Ovary (tissue), 9 donors: ENCODE results near the gene FLNB. TPM values are rescaled to one million over a fixed set of nuclear protein-coding genes. Genes with fewer than 3 reads are reported as not detected.

Experiments
- DNase-seq, 5 donors: peaks; one replicate each; pipeline ENCODE4 v3.0.0-alpha.2; 2019 to 2020
- H3K27ac ChIP-seq, 2 donors: fragments of 200-600 bp; one replicate each; pipeline versions ENCODE4 v1.5.1 to v1.8.0; 2019 to 2022
- H3K27me3 ChIP-seq: fragments of 200-600 bp; one replicate; pipeline ENCODE4 v1.8.0; 2022
- H3K36me3 ChIP-seq: fragments of 200-600 bp; sonication (generic); one replicate; pipeline ENCODE4 v1.5.1; 2019
- H3K4me1 ChIP-seq: one replicate; pipeline ENCODE4 v1.8.1; 2013; ENCODE audit warnings: mild to moderate bottlenecking, moderate library complexity; ENCODE audit not compliant: insufficient read depth
- H3K4me3 ChIP-seq: fragments of 200-600 bp; sonication (generic); one replicate; pipeline ENCODE4 v1.5.1; 2017
- H3K9me3 ChIP-seq, 2 donors: fragments of 200-600 bp in 1 of 2; sonication (generic) in 1 of 2; one replicate each; pipeline versions ENCODE4 v1.5.1 to v1.8.1; 2013 to 2019; ENCODE audit warnings: mild to moderate bottlenecking in 1 of 2, moderate library complexity in 1 of 2
- EP300 ChIP-seq: sonication (generic); formaldehyde crosslinking; IDR thresholded peaks from one replicate; pipeline ENCODE4 v1.6.1; 2017; ENCODE audit warnings: antibody characterized with exemption
- POLR2A ChIP-seq: fragments of 450-650 bp; IDR thresholded peaks from one replicate; pipeline ENCODE4 v1.6.1; 2017; ENCODE audit warnings: antibody characterized with exemption, mild to moderate bottlenecking, moderate library complexity
- WGBS, 3 donors: extraction: QIAGEN DNeasy Blood & Tissue Kit in 1 of 3; methylation state at CpG; one replicate each; pipeline versions ENCODE4 v1.1.5 to v1.1.7; 2013 to 2017; 5-methylcytosine and 5-hydroxymethylcytosine counted together
- intact Hi-C, 4 donors: fragments of 100-400 bp; cut with DNase I; formaldehyde crosslinking; loops; one replicate each; pipeline versions ENCODE4 v1.11.0 to v1.15.1; 2022 to 2023
- polyA plus RNA-seq, 2 donors: library from polyadenylated mRNA; stranded (reverse); fragments of 200-250 nt in 1 of 2; fragments of 350-450 nt in 1 of 2; fragmentation: Illumina TruSeq in 1 of 2; extraction: RNeasy Lipid Tissue Mini Kit (QIAGEN cat#74804) in 1 of 2; gene quantifications; one replicate each; pipeline ENCODE4 v1.2.3, GENCODE V29; 2013 to 2014
- total RNA-seq, 7 donors: library from RNA; depleted of rRNA in 2 of 7; stranded (reverse); fragments of >200 nt in 2 of 7; fragmentation: NEBNext Ultra II Directional in 3 of 7; extraction: Animal tissue kit (Norgen Biotek cat#: 25700) in 3 of 7; gene quantifications; one replicate each; pipeline versions ENCODE4 v1.1.0 to v1.2.4, GENCODE V29; 2016 to 2023
- TF ChIP-seq, protein P1 (sequence below), 3 donors: fragments of 450-650 bp in 2 of 3; fragments of 200-600 bp in 1 of 3; IDR thresholded peaks; one replicate each; pipeline versions ENCODE4 v1.5.1 to v1.8.0; 2016 to 2022; ENCODE audit warnings: antibody characterized with exemption in 3 of 3, mild to moderate bottlenecking in 1 of 3
- donor health status: DM: no; HTN: no; CAD: no; lungs with moderate emphysema.
- donor health status: DM: no; HTN: no; CAD: no.
- donor health status: Bipolar disorder and iron deficiency.
- donor health status: DM: yes; HTN: yes; CAD: no.
- donor health status: DM: no; HTN: no; CAD: no.
- donor health status: DM: yes; HTN: yes; CAD: no.

FLNB gene
- total and polyA plus RNA-seq, 9 donors = 51.9 to 190 (median 126) TPM

DNA sequence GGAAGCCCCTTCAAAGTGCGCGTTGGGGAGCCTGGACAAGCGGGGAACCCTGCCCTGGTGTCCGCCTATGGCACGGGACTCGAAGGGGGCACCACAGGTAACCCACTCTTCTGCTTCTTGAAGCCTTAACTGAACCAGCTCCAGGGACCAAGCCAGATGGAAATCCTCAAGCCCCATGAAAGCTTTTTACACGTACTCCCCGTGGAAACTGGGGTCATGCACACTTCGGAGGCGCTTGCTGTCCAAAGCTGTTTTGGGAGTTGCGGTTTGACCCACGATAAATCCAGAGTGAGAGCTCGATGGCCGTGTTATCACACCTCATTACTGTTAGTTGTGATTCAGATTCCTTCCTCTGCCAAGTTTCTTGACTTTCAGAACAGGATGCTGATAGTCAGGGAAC lies 155.0 kb downstream of the FLNB start:
- H3K36me3 ChIP-seq = no peaks in the 10 kb centered on the region
- peak overlapping the region in 1 of 2 donors; percentile 72 for H3K27ac ChIP-seq
- WGBS, 3 donors = 11 to 20% (median 15%) methylated on average over 14 of the region's 14 CpGs
- DNase-seq = peak; percentile 75 to 91 (median 80)
- no peaks in the 10 kb centered on the region for H3K9me3 ChIP-seq
- H3K4me3 ChIP-seq = no peak overlapping the region
- peaks cover 39% of the 10 kb centered on the region for H3K4me1 ChIP-seq
- intact Hi-C loops = no loop called here
- no peaks in the 10 kb centered on the region for H3K27me3 ChIP-seq
- TF ChIP-seq POLR2A (no peak), EP300 (no peak)
- TF ChIP-seq, protein P1, sequence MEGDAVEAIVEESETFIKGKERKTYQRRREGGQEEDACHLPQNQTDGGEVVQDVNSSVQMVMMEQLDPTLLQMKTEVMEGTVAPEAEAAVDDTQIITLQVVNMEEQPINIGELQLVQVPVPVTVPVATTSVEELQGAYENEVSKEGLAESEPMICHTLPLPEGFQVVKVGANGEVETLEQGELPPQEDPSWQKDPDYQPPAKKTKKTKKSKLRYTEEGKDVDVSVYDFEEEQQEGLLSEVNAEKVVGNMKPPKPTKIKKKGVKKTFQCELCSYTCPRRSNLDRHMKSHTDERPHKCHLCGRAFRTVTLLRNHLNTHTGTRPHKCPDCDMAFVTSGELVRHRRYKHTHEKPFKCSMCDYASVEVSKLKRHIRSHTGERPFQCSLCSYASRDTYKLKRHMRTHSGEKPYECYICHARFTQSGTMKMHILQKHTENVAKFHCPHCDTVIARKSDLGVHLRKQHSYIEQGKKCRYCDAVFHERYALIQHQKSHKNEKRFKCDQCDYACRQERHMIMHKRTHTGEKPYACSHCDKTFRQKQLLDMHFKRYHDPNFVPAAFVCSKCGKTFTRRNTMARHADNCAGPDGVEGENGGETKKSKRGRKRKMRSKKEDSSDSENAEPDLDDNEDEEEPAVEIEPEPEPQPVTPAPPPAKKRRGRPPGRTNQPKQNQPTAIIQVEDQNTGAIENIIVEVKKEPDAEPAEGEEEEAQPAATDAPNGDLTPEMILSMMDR (IDR thresholded peaks at IDR 0.05) = no peak

DNA sequence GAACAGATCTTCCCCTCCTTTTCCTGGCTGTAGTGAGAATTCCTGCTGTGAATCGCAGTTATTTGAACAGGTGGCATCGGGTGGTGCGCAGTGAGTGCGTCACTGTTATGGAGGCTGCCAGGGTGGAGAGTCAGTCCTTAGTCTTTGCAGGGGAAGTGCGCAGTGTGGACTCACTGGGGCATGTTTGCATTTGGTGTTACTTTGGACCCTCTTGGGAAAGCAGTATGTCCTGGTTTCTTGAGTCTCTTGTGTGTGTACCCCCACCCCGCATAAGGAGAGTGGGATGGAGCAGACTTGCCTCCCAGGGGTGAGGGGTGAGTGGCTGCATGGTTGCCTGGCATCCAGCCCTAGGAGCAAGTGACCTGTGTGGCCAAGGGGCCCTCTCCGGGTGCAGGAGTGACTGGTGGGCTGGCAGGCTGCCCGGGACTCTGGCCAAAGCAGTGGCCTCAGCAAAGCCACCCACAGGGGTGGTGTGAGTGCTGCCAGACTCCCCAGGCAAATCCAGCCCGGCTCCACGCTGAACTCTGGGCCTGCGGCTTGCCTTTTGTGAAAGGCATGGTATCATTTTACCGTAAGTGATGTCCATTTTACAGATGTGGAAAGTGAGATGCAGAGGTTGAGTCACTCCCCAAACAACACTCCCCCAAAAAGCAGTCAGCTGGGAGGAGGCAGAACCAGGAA lies 156.1 kb downstream of the FLNB start:
- TF ChIP-seq POLR2A = no peak
- TF ChIP-seq, protein P1 (IDR thresholded peaks at IDR 0.05) = no peak
- no peak for TF ChIP-seq EP300
- intact Hi-C loops = loop anchor here in 1 of 4 donors (2.0 kb wide), 1 partner anchor 156 kb away; the partner anchor contains the start of gene FLNB
- 21 to 41% (median 36%) methylated on average over 12 of the region's 12 CpGs for WGBS, 3 donors
- peak; percentile 57 to 81 (median 74) for DNase-seq
- H3K27ac ChIP-seq = peak overlapping the region in 1 of 2 donors; percentile 72
- no peaks in the 10 kb centered on the region for H3K9me3 ChIP-seq
- H3K4me1 ChIP-seq = peaks cover 39% of the 10 kb centered on the region
- no peaks in the 10 kb centered on the region for H3K27me3 ChIP-seq
- no peaks in the 10 kb centered on the region for H3K36me3 ChIP-seq
- no peak overlapping the region for H3K4me3 ChIP-seq

DNA sequence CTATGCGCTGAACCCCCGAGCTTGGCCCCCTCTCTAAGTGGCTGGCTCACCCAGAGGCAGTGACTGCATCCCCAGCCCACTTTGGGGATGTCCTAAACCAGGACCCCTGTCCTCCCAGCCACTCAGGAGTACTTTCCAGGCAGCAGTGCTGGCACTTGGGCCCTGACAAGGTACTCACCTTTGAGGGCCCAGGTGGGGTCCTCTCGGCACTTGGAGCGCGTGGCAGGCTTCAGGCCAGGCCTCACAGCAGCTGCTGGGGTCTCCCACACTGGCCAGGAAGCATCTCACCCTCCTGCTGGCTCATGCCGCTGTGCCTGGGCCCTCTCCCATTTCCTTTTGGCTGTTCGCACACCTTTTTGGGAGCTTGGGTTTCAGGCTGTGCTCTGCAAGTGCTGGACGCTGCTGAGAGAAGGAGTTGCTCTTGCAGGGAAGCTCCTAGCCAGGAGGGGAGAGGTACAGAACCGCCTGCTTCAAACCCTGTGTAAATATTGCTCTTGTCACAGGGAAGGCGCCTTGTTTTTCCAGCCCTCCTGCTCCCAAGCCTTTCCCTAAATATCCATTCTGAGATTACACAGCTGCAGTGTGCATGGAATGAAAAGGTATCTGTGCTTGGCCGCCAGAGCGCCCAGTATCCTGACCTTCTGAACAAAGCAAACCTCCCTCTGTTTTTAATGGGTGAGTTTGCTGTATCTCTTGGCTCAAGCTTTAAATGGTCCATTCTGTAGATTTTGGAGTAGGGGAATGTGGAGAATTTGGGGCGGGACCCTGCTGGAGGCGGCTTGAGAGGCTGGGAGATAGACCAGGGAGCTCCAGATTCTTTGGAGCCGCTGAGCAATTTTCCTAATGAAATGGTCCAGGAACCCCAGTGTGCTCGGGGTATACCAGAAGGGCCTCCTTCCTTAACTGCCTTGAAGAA lies 156.9 kb downstream of the FLNB start:
- H3K27ac ChIP-seq = peak overlapping the region in 1 of 2 donors; percentile 72
- TF ChIP-seq POLR2A (no peak), EP300 (no peak)
- TF ChIP-seq, protein P1 (IDR thresholded peaks at IDR 0.05) = no peak
- WGBS, 3 donors = 16 to 26% (median 19%) methylated on average over 16 of the region's 16 CpGs
- peak; percentile 52 to 79 (median 60) for DNase-seq
- H3K36me3 ChIP-seq = no peaks in the 10 kb centered on the region
- no peaks in the 10 kb centered on the region for H3K9me3 ChIP-seq
- intact Hi-C loops = loop anchor here in 2 of 4 donors (2.0 to 5.0 kb wide), 2 partner anchors 156 to 158 kb away; partner anchors contain the start of gene FLNB (in 2 of the 2)
- no peaks in the 10 kb centered on the region for H3K27me3 ChIP-seq
- H3K4me1 ChIP-seq = peaks cover 37% of the 10 kb centered on the region
- no peak overlapping the region for H3K4me3 ChIP-seq

DNA sequence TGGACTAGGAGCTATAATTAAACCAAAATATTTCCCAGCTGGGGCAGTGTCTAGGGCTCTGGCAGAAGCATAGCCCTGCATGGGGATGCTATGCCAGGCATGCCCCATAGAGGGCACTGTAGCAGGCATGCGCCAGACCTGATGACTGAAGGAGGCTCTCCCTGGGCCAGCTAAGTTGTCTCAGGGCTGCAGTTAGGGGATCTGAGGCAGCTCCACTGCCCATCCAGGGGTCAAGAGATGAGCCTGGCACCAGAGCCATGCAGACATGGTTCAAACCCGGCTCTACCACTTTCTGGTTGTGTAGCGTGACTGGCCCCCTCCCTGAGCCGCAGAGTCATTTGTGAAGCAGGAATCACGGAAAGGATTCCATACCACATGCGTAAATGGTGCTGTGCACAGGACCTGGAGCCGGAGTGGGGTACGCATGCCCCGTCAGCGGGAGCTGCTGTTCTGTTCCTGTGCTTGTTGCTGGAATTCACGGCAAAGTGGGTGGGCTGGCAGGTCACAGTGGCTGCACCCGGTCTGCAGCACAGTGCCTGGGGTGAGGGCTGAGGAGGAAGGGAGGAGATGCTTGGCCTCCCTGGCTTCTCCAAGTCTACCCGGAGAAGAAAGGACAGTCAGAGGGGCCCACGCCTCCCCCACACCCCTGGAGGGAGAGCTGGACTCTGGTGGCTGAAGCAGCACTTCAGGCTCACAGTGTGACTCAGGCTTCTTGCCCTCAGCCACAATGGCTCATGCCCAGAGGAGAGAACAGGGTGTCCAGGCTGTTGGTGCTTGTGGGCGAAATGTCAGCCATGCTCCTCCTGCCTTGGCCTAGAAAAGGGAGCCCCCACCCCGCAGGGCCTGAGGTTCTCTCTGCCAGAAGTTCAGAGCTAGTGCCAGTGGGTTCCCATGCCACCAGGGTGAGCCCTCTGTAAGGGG lies 159.5 kb downstream of the FLNB start:
- peaks cover 32% of the 10 kb centered on the region for H3K4me1 ChIP-seq
- H3K36me3 ChIP-seq = no peaks in the 10 kb centered on the region

More for the DNA sequence above, 159.5 kb downstream of the FLNB start:
- Histone ChIP-seq H3K9me3 (no peaks in the 10 kb centered on the region), H3K4me3 (no peak overlapping the region), H3K27ac (peak overlapping the region in 1 of 2 donors; percentile 12), H3K27me3 (no peaks in the 10 kb centered on the region)
- no peak for TF ChIP-seq EP300
- TF ChIP-seq, protein P1 (IDR thresholded peaks at IDR 0.05) = peak; percentile 42 to 57 (median 52)
- peak; percentile 68 to 87 (median 79) for DNase-seq
- 66 to 84% (median 75%) methylated on average over 15 to 16 of the region's 16 CpGs for WGBS, 3 donors
- intact Hi-C loops = loop anchor here in 1 of 4 donors (5.0 kb wide), 1 partner anchor 160 kb away; the partner anchor contains the start of gene FLNB
